Brain microvascular endothelial cell (primary cell): ENCODE results near the gene FDXR.

Experiments used
- DNase-seq: peaks from one replicate; pipeline ENCODE4 v3.0.0-alpha.2; 2020
- H3K27ac ChIP-seq: fragments of 250-450 bp; sonication (Bioruptor Pico); 2 replicates; pipeline ENCODE4 v1.5.1; 2020; ENCODE audit warnings: mild to moderate bottlenecking, moderate library complexity
- H3K27me3 ChIP-seq: fragments of 250-450 bp; sonication (Bioruptor Pico); replicated peaks from 2 replicates; pipeline ENCODE4 v1.5.1; 2020; ENCODE audit warnings: mild to moderate bottlenecking
- H3K36me3 ChIP-seq: fragments of 250-450 bp; sonication (Bioruptor Pico); replicated peaks from 2 replicates; pipeline ENCODE4 v1.5.1; 2020; ENCODE audit warnings: mild to moderate bottlenecking
- H3K4me3 ChIP-seq: 2 replicates; pipeline ENCODE4 v1.5.1; 2011; ENCODE audit warnings: low read depth, mild to moderate bottlenecking, control low read depth, low read length, moderate library complexity
- in situ Hi-C: cut with HindIII; loops from 2 replicates; pipeline ENCODE4 v1.10.0; 2017; ENCODE audit warnings: low sequenced_read_pairs, low pct_ligation_motif_present
- TF ChIP-seq, protein P1 (sequence below): IDR thresholded peaks from 2 replicates; pipeline ENCODE4 v1.5.1; 2011; ENCODE audit warnings: low read depth, mild to moderate bottlenecking, moderate library complexity, low read length, control low read depth, inconsistent platforms; ENCODE audit errors: missing control alignments

FDXR gene, protein sequence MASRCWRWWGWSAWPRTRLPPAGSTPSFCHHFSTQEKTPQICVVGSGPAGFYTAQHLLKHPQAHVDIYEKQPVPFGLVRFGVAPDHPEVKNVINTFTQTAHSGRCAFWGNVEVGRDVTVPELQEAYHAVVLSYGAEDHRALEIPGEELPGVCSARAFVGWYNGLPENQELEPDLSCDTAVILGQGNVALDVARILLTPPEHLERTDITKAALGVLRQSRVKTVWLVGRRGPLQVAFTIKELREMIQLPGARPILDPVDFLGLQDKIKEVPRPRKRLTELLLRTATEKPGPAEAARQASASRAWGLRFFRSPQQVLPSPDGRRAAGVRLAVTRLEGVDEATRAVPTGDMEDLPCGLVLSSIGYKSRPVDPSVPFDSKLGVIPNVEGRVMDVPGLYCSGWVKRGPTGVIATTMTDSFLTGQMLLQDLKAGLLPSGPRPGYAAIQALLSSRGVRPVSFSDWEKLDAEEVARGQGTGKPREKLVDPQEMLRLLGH

DNA sequence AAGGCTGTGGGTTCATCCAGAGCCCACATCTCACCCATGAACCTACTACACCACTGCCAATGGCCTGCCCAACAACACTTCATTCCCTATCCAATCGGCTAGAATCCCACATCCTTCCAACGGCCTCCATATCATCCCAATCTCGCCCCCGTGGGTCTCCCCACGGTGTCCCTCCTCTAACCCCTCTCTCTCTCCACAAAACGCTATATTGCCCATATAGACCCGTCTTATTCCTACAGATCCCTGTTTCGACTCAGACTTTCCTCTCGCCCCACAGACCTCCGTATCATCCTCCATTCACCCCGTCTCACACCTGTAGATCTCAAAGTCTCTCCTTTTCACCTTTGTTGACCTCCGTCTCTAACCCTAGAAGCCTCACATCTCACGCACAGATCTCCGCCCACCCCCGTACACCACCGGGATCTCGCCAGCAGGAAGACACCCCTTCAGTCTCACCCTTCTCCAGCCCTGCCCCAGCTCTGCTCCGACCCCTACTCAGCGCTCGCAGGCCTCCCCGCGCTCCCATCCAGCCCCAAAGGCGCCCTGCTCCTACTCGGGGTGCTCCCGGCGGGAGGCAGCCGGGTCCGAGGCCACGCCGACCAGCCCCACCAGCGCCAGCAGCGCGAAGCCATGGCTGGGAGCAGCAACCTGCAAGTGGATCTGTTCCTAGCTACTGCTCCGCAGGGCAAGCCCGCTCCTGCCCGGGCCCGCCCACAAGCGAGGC lies at the start of gene FDXR:
FDXR (minus strand) TSS at position 682 of the 724 bp plus-strand sequence; CDS start at position 632, 50 bp downstream.
- no peak for DNase-seq
- in situ Hi-C loops, result no loop called here
- Histone ChIP-seq H3K4me3 (peak within 1 kb of the TSS; percentile 81), H3K27me3 (no peaks in the 10 kb centered on the region), H3K27ac (peak within 1 kb of the TSS; percentile 68), H3K36me3 (no peaks in the 10 kb centered on the region)
- TF ChIP-seq, protein P1, sequence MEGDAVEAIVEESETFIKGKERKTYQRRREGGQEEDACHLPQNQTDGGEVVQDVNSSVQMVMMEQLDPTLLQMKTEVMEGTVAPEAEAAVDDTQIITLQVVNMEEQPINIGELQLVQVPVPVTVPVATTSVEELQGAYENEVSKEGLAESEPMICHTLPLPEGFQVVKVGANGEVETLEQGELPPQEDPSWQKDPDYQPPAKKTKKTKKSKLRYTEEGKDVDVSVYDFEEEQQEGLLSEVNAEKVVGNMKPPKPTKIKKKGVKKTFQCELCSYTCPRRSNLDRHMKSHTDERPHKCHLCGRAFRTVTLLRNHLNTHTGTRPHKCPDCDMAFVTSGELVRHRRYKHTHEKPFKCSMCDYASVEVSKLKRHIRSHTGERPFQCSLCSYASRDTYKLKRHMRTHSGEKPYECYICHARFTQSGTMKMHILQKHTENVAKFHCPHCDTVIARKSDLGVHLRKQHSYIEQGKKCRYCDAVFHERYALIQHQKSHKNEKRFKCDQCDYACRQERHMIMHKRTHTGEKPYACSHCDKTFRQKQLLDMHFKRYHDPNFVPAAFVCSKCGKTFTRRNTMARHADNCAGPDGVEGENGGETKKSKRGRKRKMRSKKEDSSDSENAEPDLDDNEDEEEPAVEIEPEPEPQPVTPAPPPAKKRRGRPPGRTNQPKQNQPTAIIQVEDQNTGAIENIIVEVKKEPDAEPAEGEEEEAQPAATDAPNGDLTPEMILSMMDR, result no peak

DNA sequence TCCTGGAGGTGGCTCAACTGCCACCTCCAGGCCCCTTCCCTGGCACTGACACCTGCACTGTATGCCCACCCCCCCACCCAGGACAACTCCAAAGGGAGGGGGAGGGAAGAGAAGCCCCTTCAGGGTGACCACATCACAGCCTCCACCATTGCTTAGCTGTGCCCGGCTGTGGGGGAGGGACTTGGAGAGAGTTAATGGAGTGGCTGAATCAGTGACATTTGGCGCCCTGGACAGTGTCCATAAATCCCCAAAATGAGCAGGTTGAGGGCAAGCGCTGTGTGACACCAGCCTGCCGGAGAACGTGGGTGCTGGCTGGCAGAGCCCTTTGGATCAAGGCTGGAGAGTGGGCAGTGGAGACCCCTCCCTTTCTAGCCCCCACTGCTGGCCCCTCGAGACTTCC lies 49.4 kb upstream of the FDXR start:
- no peak for DNase-seq
- Histone ChIP-seq H3K4me3 (no peak overlapping the region), H3K27me3 (peaks cover 65% of the 10 kb centered on the region), H3K36me3 (no peaks in the 10 kb centered on the region), H3K27ac (no peak overlapping the region)
- TF ChIP-seq, protein P1, result no peak
- in situ Hi-C loops, result no loop called here

DNA sequence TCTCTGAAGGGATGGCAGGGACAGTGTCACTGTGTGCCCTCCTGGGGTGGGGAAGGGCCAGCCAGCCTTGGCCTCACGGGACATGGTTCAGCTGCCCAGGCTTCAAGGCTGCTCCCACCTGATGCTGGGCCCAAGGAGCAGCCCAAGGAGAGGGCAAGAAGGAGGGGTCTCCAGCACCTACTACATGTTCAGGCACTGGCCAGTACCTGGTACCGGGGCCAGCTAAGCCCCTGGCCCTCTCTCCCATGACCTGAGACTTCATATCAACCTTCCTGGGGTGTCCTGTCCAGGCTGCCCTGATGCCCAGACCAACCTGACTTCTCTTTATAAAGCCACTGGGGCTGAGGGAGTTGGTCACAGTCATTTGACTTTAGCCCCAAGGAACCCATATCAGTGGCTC lies 49.0 kb upstream of the FDXR start:
- Histone ChIP-seq H3K36me3 (no peaks in the 10 kb centered on the region), H3K4me3 (no peak overlapping the region), H3K27me3 (peaks cover 63% of the 10 kb centered on the region), H3K27ac (no peak overlapping the region)
- in situ Hi-C loops, result no loop called here
- TF ChIP-seq, protein P1, result no peak
- no peak for DNase-seq

DNA sequence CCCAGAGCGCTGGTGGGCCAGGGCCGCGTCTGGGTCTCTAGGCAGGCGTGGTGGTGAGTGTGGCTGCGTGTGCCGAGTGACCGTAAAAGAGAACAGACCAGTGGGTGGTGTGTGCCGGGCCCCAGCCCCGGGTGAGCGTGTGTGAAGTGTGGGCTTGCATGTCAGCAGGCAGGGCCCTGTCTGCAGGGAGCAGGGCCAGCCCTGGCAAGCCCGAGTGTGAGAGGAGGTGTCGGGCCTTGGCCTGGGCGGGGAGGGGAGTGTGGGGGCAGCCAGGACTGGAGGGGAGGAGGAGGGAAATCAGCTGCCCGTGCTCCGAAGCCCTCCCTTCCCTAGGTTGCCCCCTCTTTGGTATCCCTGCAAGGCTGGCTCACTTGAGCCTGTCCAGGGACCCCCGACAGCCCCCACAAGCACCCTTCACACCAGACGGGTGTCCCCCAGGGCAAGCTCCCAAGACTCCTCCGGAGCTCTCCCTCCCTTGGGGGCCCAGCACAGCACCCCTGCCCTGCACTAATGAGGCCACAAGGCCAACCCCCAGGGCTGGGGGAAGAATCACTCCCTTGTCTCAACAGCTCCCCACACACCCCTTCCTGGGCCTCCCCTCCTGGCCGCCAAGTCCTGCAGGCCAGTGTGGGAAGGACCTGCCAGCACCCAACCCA lies 48.4 kb upstream of the FDXR start:
- peaks cover 61% of the 10 kb centered on the region for H3K27me3 ChIP-seq

DNA sequence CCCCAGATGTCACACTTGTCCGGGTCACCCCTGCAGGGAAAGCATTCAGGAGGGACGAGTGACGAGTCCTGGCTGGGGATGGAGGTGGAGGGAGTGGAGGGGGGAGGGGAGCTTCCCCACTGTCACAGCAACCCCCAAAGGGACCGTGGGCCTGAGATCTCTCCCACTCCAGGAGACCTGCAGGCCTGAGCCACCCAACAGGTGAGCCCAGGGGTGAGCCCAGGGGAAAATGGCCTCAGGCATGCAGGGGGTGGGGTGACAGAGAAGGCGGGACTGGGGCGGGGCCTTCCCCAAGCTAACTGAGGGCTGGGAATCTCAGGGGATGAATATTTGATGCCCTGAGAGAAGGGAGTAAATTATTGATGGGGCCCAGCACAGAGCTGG lies 47.8 kb upstream of the FDXR start:
- TF ChIP-seq, protein P1, result no peak
- no peak for DNase-seq
- peaks cover 56% of the 10 kb centered on the region for H3K27me3 ChIP-seq
- H3K27ac ChIP-seq, result no peak overlapping the region
- H3K36me3 ChIP-seq, result no peaks in the 10 kb centered on the region
- no peak overlapping the region for H3K4me3 ChIP-seq
- in situ Hi-C loops, result no loop called here

More for the DNA sequence above, 48.4 kb upstream of the FDXR start:
- no peak for DNase-seq
- Histone ChIP-seq H3K36me3 (no peaks in the 10 kb centered on the region), H3K4me3 (no peak overlapping the region), H3K27ac (no peak overlapping the region)
- TF ChIP-seq, protein P1, result no peak
- in situ Hi-C loops, result no loop called here
